ENCODE measurements around the gene FOXP4. TPM values are rescaled to one million over a fixed set of nuclear protein-coding genes. Genes with fewer than 3 reads are reported as not detected.

The FOXP4 gene
- total and polyA plus RNA-seq, 2 of the 13 experiments (the other 11 are each of a cell fraction or from before 2014, with no cell fraction given) = 11.0 to 12.4 TPM

DNA sequence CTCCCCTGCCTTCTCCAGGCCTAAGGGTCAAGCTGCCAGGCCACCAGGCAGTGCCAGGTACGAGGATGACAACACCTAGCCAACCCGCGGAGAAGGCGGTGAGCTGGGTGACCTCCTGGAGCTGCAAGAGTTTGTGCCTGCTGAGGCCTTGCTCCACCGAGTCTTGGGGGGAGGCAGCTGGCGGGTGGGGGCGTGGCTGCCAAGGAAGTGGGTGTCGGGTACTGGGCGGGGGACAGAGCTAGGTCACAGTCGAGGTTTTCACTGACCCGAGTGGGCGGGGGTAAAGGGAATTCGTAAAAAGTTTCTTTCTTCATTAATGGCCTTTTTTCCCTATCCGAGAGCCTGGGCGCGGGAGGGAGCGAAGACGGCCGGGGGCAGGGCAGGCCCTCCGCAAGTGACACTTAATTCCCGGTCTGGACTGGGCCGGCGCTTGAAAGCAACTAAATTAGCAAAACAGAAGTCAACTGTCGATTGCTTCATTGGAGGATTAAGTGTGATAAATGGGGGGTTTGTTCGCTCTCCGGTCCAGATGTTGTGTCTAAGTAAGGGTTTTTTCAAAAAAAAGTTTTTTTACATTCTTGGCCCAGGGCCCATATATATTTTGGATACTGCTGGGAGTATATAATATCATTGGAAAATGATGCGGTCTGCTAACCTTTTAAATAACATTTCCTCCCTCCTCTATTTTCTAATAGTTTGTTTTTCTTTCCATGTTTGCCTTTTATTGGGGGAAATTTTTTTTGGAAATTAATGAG, 43.1 kb upstream of the FOXP4 start (continued):
- TF ChIP-seq, protein P1, sequence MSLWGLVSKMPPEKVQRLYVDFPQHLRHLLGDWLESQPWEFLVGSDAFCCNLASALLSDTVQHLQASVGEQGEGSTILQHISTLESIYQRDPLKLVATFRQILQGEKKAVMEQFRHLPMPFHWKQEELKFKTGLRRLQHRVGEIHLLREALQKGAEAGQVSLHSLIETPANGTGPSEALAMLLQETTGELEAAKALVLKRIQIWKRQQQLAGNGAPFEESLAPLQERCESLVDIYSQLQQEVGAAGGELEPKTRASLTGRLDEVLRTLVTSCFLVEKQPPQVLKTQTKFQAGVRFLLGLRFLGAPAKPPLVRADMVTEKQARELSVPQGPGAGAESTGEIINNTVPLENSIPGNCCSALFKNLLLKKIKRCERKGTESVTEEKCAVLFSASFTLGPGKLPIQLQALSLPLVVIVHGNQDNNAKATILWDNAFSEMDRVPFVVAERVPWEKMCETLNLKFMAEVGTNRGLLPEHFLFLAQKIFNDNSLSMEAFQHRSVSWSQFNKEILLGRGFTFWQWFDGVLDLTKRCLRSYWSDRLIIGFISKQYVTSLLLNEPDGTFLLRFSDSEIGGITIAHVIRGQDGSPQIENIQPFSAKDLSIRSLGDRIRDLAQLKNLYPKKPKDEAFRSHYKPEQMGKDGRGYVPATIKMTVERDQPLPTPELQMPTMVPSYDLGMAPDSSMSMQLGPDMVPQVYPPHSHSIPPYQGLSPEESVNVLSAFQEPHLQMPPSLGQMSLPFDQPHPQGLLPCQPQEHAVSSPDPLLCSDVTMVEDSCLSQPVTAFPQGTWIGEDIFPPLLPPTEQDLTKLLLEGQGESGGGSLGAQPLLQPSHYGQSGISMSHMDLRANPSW (CRISPR knock-in tag; IDR thresholded peaks at IDR 0.05; ENCODE audit: borderline replicate concordance) = no peak
- no peak for TF ChIP-seq ZNF672 (CRISPR knock-in tag; IDR thresholded peaks at IDR 0.05)
- TF ChIP-seq, protein P2, sequence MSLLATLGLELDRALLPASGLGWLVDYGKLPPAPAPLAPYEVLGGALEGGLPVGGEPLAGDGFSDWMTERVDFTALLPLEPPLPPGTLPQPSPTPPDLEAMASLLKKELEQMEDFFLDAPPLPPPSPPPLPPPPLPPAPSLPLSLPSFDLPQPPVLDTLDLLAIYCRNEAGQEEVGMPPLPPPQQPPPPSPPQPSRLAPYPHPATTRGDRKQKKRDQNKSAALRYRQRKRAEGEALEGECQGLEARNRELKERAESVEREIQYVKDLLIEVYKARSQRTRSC (CRISPR knock-in tag; IDR thresholded peaks at IDR 0.05; ENCODE audit: low read depth) = no peak
- TF ChIP-seq, protein P3, sequence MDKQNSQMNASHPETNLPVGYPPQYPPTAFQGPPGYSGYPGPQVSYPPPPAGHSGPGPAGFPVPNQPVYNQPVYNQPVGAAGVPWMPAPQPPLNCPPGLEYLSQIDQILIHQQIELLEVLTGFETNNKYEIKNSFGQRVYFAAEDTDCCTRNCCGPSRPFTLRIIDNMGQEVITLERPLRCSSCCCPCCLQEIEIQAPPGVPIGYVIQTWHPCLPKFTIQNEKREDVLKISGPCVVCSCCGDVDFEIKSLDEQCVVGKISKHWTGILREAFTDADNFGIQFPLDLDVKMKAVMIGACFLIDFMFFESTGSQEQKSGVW (CRISPR knock-in tag; IDR thresholded peaks at IDR 0.05; ENCODE audit: borderline replicate concordance) = no peak
- no peak for TF ChIP-seq TEAD3 (CRISPR knock-in tag; optimal IDR thresholded peaks at IDR 0.05; ENCODE audit: borderline replicate concordance)
- no peak for TF ChIP-seq SMARCE1 (IDR thresholded peaks at IDR 0.05; ENCODE audit: borderline replicate concordance)
- TF ChIP-seq ZSCAN31 (CRISPR knock-in tag; IDR thresholded peaks at IDR 0.05; ENCODE audit: low read depth) = no peak
- no peak for TF ChIP-seq SP2 (CRISPR knock-in tag; IDR thresholded peaks at IDR 0.05)
- TF ChIP-seq, protein P4, sequence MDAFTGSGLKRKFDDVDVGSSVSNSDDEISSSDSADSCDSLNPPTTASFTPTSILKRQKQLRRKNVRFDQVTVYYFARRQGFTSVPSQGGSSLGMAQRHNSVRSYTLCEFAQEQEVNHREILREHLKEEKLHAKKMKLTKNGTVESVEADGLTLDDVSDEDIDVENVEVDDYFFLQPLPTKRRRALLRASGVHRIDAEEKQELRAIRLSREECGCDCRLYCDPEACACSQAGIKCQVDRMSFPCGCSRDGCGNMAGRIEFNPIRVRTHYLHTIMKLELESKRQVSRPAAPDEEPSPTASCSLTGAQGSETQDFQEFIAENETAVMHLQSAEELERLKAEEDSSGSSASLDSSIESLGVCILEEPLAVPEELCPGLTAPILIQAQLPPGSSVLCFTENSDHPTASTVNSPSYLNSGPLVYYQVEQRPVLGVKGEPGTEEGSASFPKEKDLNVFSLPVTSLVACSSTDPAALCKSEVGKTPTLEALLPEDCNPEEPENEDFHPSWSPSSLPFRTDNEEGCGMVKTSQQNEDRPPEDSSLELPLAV (CRISPR knock-in tag; conservative IDR thresholded peaks at IDR 0.05; ENCODE audit: low read depth) = no peak
- TF ChIP-seq GABPB1 (CRISPR knock-in tag; IDR thresholded peaks at IDR 0.05) = peak; percentile 92; the same call in 1 of the 2 replicates
- TF ChIP-seq, protein P5, sequence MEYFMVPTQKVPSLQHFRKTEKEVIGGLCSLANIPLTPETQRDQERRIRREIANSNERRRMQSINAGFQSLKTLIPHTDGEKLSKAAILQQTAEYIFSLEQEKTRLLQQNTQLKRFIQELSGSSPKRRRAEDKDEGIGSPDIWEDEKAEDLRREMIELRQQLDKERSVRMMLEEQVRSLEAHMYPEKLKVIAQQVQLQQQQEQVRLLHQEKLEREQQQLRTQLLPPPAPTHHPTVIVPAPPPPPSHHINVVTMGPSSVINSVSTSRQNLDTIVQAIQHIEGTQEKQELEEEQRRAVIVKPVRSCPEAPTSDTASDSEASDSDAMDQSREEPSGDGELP (IDR thresholded peaks at IDR 0.05; ENCODE audit: borderline replicate concordance, low read depth) = peak; percentile 58; the same call in 1 of the 2 replicates
- TF ChIP-seq ZNF83 (CRISPR knock-in tag; IDR thresholded peaks at IDR 0.05; ENCODE audit: borderline replicate concordance) = no peak
- no peak for TF ChIP-seq ZNF496 (CRISPR knock-in tag; IDR thresholded peaks at IDR 0.05; ENCODE audit: insufficient replicate concordance)
- TF ChIP-seq REXO4 (CRISPR knock-in tag; IDR thresholded peaks at IDR 0.05; ENCODE audit: borderline replicate concordance) = no peak
- no peak for TF ChIP-seq SRSF1 (optimal IDR thresholded peaks at IDR 0.05; ENCODE audit: low read depth, low read length)
- no peak for TF ChIP-seq ZSCAN20 (CRISPR knock-in tag; IDR thresholded peaks at IDR 0.05; ENCODE audit: borderline replicate concordance)
- no peak for TF ChIP-seq ISX (CRISPR knock-in tag; conservative IDR thresholded peaks at IDR 0.05)
- TF ChIP-seq ZNF33A (CRISPR knock-in tag; IDR thresholded peaks at IDR 0.05; ENCODE audit: borderline replicate concordance) = no peak
- TF ChIP-seq ZKSCAN5 (CRISPR knock-in tag; IDR thresholded peaks at IDR 0.05) = no peak
- no peak for TF ChIP-seq YEATS4 (CRISPR knock-in tag; IDR thresholded peaks at IDR 0.05; ENCODE audit: borderline replicate concordance)
- TF ChIP-seq CENPX (CRISPR knock-in tag; IDR thresholded peaks at IDR 0.05) = no peak

Measured in HepG2 (cell line).